CD4-positive, alpha-beta T cell treated with Interferon alpha-2 for 1 hour (primary cell): Measurements from ENCODE around the gene SDC1.
A peak's percentile ranks its signal among the peaks of the same experiment; 100 is the strongest.

Source experiments
- DNase-seq, 2 donors: peaks; one replicate each; pipeline ENCODE4 v3.0.0-alpha.2; 2020 to 2022

The SDC1 gene

GRCh38 chr2:20227894-20228505, 3.1 kb upstream of the SDC1 start:
- no peak for DNase-seq

DNA sequence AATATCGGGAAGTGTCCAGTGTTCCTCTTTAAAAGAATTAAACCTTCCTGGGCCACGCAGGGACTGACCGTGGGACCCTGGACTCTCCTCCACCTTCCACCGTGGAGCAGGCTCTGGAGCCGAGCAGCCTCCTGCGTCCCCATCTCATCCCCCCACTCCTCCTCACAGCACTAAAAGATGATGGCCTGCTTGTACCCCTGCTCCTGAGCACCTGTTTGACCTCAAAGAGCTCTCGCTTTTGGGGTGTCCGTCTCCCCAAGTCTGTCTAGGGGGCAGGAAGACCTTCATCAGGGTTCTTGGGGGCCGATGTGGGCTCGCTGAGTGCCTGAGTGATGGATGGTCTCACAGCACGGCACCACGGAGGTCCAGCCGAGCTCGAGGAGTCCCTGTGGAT, 1.2 kb upstream of the SDC1 start:
- no peak for DNase-seq

DNA sequence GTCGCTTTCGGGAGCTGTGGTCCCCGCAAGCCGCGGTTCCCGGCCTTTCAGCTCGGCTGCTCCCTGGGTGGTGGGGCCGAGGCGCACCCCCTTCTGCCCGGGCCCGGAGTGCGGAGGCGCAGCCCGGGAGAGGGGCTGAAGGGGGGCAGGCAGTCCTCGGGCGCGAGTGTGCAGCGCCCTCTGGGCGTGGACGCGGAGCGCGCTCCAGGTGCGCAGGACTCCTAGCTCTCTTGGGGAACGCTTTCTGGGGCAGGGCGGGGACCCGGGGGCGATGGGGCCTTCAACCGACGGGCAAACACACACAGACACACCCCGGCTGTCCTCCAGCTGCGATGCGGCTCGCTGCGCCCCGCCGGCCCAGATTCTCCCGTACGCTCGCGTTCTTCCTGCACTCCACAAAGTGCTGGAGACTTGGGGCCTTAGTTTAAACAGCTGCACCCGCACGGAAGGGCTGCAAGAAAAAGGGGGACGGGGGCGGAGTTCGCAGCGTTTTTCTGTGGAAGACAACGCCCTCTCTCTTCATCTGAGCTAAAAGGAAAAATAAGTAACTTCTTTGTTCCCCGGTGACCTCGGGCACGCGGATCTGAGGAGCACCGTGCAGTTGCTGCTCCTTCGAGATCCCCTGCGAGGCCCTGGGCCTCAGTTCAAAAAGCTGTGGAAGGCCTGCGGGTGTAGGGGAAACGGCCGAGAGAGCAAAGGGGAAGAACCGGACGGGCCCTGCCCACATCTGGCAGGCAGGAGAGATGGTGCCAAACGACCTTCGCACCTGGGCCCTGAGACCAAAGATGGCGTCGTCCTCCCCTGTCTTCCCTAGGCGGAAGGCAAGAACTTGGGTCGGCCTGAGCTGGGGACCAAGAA, 593 bp upstream of the SDC1 start:
- peak in 1 of 2 donors; percentile 16 for DNase-seq

GRCh38 chr2:20224164-20224715, 690 bp downstream of the SDC1 start:
- DNase-seq = no peak

DNA sequence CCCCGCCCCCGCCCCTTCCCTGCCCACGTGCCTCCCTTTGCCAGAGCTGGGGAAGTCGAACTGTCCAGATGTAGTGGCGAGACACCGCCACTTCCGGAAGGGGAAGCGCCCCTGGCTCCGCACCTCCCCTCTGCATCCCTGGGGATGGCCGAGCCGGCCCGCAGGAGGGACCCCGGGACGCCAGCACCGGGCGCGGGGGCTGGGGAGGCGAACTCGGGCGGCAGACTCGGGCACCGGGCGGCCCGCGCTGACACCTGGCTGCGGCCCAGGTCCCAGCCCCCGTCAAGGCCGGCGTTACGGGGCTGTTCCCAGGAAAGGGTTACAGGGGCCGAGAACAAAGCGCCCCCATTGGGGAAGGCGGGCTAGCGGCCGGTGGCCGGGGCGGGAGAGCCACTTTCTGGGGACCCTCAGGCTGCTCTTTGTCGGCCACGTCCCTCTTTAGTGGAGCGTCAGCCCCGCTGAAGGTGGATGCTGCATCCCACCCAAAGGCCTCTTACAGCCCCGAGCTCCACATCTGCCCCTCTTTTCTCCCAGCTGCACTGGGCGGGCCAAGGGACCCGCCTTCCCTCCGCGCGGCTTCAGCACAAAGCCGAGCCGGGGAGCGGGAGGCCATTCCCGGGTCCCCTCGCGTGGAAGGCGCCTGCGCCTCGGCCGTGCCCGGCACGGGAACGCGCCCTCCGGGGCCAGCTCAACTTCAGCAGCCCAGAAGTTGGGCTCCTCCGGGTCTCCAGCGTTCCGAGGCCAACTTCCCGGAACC, 1.3 kb downstream of the SDC1 start:
- no peak for DNase-seq

DNA sequence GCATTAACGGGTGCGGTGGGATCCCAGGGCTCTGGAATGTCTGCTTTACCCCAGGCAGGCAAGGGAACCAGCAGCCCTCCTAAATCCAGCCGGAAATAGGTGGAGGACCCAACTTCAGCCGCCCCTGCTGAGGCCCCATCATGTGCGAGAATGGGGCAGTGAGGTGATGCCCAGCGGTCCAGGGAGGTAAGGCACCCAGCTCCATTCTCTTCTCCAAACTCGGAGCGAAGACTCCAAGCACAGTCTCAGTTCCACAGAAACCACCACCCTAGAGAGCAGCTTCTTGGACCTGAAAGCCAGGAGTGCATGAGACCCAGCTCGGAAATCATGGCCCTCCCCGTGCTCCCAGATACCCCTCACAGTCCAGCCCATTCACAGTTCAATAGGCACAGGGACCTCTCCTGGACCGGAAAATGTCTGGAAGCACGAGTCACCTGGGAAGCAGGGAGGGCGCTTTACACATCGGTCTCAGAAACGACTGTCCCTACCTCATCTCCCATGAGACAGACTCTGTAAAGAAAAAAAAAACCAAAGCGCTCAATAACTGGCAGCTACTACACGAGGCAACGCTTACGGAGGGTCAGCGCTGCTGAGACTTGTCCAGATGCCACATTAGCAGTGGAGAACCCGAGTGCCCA, 2.0 kb downstream of the SDC1 start:
- DNase-seq = no peak

DNA sequence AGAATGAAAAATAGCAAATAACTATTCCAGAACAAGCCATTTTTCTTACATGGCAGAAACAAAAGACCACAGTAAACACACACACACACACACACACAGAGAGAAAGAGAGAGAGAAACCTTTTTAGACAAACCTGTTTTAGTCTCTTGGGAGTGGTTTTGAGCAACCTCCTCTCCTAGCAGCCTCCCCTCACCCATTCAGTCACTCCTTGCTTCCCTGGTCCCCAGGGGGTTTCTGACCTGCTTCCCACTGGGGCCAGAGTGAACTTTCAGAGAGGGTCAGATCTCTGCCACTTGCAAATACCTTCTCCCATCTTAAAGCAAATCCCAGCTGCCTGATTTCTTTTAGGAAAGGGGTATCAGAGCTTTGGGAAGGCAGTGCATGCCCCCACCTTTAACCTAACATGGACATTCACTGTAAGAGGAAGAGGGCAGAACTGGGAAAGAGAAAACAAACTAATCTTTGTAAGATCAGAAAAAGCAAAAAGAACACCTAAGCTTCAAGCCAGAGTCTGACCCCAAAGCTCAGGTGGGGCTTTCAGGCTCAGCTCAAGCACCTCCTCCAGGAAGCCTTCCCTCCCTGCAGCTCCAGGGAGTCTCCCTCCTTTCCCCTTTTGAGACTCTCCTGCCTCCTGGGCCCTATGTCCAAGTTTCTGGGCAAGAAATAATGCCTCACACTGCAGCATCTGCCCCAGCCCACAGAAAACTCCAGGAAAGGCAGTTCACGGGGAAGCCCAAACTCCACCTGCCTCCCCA, 2.7 kb downstream of the SDC1 start:
- no peak for DNase-seq

- DNase-seq = no peak
Measured at GRCh38 chr2:20221555-20221973, 3.4 kb downstream of the SDC1 start.

DNA sequence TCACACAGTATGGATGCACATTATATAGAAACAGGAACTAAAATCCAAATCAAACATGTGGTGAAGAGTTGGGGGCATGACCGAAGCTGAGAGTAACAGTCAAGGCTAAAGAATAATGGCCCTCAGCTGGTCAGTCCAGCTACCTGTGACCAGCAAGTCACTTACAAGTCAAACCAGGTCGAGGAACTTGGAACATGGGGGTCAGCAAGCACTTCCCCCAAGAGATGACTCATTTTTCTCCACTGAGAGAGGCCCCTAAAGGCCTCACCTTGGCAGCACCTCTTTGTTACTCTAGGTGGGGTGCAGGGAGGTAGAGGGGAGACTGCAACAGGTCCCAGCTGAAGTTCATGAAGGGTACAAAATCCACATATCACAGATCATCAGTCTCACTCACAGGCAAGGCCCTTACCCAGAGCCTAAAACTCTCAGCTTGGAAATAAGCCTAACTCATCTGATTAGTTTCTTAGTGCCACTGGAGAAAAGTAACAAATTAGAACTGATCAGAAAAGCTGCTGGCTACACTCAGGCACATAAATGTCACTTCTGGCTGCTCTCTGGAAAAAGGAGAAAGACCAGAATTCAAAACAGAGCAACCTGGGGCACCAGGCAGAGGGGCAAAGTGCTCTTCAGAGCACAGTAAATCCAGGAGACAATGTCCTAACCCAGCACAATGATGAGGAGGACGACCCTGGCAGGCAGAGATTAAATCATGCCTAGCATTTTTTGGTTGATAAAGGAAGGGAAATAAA, 4.0 kb downstream of the SDC1 start:
- no peak for DNase-seq

DNA sequence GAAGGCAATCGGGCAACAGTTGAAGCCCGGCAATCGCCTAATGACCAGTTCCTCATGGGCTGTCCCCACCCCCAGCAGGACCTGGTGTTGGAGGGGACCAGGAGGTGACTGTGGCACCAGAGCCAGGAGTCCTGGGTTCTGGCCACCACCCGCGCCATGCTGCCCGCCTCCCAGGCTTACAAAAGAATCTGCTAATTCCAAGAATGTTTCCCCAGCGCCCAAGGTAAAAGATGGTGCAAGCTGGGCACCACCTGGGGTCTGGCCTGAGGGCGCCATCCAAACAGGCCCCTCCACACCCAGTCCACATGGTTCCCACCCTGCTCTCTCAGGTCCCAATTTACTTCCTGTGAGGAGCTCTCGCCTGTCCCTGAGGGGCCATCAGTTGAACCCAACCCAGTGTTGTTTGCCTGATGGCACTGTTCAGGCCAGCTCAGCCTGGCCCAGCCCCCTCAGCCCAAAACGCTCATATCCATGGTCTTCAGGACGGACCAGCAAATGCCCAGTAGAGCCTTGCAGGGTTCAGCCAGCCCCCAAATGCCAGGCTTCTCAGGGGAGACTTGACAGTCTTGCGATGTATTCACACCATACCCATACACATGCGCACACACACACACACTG, 5.1 kb downstream of the SDC1 start:
- DNase-seq = no peak

- no peak for DNase-seq
Measured at GRCh38 chr2:20218331-20219320, 6.3 kb downstream of the SDC1 start.

GRCh38 chr2:20217041-20217970, 7.6 kb downstream of the SDC1 start:
- no peak for DNase-seq

- no peak for DNase-seq
Measured at GRCh38 chr2:20216130-20217025, 8.6 kb downstream of the SDC1 start.

GRCh38 chr2:20215183-20216040, 9.5 kb downstream of the SDC1 start:
- no peak for DNase-seq

- no peak for DNase-seq
Measured at GRCh38 chr2:20214566-20215182, 10.3 kb downstream of the SDC1 start.
